GM12801 (cell line): ENCODE measurements around the gene OLIG3.

Source experiments
- TF ChIP-seq, protein P1 (sequence below): IDR thresholded peaks from one replicate; pipeline ENCODE4 v1.5.1; 2011; ENCODE audit warnings: control low read depth; ENCODE audit not compliant: insufficient read length; ENCODE audit errors: extremely low read depth

The OLIG3 gene

DNA sequence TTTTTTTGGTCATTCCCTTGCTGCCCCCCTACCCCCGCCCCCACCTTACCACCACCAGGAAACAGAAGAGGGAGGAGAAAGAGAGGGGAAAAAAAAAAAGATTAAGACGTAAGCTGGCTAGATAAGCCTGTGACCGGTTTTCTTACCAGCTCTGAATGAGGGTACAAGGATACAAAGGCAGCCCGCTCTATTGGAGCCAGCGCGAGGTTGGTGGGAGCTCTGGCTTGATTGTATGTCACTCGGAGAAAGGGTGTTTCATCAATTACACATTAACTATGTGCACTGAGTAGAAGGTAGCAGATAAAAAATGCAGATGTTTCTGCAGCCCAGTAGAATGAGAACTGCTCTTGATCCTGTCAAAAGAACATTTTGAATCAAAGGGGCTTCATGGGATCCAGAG lies 28.6 kb upstream of the OLIG3 start:
- TF ChIP-seq, protein P1, sequence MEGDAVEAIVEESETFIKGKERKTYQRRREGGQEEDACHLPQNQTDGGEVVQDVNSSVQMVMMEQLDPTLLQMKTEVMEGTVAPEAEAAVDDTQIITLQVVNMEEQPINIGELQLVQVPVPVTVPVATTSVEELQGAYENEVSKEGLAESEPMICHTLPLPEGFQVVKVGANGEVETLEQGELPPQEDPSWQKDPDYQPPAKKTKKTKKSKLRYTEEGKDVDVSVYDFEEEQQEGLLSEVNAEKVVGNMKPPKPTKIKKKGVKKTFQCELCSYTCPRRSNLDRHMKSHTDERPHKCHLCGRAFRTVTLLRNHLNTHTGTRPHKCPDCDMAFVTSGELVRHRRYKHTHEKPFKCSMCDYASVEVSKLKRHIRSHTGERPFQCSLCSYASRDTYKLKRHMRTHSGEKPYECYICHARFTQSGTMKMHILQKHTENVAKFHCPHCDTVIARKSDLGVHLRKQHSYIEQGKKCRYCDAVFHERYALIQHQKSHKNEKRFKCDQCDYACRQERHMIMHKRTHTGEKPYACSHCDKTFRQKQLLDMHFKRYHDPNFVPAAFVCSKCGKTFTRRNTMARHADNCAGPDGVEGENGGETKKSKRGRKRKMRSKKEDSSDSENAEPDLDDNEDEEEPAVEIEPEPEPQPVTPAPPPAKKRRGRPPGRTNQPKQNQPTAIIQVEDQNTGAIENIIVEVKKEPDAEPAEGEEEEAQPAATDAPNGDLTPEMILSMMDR, result no peak

DNA sequence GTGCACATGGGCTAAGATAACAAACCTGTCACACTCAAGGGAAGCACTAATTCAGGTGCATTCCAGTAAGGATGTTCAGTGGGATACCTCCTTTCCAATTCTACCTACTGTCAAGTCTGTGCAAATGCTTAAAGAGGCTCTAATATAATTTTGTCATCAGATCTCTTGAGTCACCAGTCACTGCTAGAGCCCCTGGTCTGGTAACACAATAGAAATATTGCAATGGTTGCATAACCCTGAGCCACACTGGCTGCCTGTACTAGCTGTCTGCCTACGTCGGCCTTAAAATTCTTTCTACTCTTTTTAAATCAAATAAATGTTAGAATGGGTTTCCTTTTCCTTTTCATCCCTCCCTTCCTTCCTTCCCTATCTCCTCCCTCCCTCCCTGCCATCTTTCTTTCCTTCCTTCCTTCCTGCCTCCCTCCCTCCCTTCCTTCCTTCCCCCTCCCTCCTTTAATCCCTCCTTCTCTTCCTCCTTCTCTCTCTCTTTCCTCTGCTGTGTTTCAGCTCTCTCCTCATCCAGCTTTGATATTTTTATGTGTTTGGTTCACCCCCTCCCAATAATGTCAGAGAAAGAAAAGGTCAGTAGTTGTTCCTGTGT lies 28.1 kb upstream of the OLIG3 start:
- TF ChIP-seq, protein P1, result no peak

DNA sequence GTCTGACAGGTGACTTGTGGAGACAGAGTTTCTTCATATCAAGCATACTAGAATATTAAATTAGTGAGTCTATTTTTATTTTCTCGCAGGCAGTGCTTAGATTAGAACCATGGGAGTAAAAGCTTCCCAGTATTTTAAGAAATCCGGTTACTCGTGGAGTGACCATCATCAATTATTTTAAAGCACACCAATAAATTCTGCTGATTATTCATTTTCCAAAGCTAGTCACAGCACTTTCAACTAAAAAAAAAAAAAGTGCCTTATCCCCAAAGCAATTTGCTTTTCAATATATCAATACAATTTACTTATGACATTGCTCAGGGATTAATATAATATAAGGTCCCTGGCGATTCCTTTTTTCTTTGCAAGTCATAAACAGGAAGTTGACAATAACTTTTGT lies 26.3 kb upstream of the OLIG3 start:
- TF ChIP-seq, protein P1, result no peak

DNA sequence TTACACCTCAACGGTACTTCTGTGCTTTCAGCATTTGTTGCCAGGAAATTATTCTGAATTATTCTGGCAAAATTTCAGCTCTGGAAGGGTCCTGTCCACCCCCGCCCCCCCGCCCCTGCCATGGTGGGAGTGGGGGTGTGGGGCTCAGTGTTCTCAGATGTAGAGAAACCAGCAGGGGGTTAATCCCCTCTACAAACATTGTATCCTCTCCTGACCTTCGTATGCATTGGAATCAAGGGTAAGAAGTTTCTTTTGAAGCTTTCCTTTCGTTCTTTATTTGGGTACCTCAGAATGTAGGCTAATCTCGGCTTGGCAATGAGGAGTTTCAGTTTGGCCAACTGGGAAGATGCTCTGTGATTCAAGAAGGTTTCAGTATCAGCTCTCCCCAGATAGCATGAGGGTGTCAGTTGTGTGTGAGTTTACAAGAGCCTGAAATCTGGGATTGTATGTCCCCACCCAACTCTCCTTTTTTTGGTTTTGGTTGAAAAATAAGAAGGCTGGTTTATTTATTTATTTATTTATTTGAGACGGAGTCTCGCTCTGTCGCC lies 25.5 kb upstream of the OLIG3 start:
- TF ChIP-seq, protein P1, result no peak

DNA sequence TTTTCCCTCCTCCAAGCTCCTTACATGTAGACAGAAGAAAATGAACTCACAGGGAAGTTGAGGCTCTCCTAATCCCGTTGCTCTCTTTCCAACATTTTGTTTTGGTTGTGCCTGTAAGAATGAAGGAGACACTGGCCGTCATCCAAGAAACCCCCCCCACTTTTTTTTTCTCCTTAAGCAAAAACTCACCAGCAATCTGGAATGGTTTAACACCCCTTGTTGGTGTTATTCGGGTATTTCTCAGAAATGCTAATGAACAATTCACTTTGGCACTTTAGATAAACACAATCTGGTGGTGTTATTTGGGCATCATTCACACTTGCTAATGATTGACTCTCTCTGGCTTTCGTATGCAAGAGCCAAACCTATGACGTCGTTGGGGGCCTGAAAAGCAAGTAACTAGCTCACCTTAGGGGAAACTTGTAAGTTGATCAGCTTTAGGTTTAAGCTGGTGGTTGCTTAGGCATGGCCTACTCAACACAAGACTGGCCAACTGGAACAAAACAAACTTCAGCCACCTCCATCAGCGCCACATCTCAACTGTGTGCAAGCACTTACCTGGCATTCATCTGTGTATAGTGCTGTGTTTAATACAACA lies 24.3 kb upstream of the OLIG3 start:
- TF ChIP-seq, protein P1, result no peak

DNA sequence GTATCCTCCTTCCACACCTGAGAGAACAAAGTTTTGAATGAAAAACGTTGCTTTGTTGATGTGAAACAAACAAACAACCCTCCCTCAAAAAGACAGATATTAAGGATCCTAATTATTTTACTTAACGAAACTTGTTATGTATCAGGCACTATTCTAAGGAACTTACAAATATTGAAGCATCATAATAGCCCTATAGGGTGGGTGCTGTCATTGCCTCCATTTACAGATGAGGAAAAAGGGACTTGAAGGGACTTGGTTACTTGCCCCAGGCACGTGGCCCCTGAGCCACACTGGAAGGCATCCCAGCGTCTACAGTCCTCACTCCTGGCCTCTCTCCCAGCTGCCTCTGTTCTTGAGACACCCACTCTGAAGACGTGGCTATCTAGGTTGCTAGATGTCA lies 20.2 kb upstream of the OLIG3 start:
- TF ChIP-seq, protein P1, result no peak

DNA sequence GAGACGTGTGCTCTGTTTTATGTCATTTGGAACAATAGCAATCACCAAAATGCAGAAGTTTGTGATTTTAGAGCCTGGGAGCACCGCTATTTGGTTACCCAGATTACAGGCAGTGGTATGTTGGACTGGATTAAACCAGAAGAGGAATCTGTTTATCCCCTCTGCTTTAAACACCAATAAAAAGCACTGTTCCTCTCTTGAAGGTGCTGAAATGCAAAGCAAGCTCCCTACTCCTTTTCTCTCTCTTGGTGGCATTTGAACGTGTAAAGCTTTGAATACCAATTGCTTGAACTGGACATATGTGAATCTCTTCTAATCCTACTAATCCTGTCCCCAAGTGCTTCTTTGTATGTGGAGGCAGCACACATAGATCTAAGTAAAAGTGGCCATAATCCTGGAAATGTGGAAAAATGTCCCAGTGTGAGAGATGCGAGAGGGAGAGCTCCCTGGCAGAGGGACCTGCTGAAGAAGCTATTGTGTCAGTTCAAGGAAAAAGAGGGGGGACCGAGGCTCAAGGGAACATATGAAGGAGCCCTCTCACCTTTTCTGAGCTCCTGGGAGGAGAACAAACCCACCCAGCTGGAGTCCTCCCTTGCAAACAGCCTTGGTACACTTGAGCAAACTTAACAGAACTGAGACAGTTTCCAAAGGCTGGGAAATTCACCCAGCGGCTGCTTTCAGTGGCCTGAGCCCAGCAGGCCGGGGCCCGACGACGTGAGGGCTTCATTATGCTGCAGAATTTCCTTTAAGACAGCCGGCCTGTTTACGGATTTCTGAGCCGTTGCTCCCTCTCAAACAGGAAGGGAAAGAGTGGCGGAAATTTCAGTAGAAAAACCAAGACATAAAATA lies 18.8 kb upstream of the OLIG3 start:
- TF ChIP-seq, protein P1, result no peak
